Measurements from ENCODE around the gene TNIK.

DNA sequence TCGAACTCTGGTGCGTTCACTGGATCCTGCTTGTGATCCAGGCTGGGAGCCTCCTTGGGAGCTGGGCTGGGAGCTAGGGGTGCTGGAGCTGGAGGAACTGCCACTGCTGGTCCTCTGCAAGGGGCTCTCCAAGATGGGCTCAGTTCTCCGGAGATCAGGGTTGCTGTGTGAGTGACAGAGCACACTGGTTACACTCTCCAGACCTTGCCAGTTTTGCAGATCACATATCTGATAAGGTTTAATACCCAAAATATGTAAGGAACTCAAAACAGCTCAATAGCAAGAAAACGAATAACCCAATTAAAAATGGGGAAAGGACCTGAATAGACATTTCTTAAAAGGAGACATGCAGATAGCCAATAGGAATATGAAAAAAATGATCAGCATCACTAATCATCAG, 349.5 kb downstream of the TNIK start:
- TF ChIP-seq, protein P1, sequence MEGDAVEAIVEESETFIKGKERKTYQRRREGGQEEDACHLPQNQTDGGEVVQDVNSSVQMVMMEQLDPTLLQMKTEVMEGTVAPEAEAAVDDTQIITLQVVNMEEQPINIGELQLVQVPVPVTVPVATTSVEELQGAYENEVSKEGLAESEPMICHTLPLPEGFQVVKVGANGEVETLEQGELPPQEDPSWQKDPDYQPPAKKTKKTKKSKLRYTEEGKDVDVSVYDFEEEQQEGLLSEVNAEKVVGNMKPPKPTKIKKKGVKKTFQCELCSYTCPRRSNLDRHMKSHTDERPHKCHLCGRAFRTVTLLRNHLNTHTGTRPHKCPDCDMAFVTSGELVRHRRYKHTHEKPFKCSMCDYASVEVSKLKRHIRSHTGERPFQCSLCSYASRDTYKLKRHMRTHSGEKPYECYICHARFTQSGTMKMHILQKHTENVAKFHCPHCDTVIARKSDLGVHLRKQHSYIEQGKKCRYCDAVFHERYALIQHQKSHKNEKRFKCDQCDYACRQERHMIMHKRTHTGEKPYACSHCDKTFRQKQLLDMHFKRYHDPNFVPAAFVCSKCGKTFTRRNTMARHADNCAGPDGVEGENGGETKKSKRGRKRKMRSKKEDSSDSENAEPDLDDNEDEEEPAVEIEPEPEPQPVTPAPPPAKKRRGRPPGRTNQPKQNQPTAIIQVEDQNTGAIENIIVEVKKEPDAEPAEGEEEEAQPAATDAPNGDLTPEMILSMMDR (IDR thresholded peaks at IDR 0.05): no peak
- TF ChIP-seq EP300 (IDR thresholded peaks at IDR 0.05) (no peak), POLR2A (IDR thresholded peaks at IDR 0.05) (no peak)

Data from gastroesophageal sphincter (tissue), 3 donors.